HG03103 (cell line): ENCODE results near the gene DCAF15.
"Not testable (repeated sequence)": the region's sequence is repeated elsewhere in the genome, so short reads cannot be mapped to it uniquely, and the experiment has no call there.

Source experiments
- ATAC-seq: cut with Tn5 transposase; IDR thresholded peaks from one replicate; pipeline ENCODE4 v1.9.1; 2021; ENCODE audit warnings: low read depth; ENCODE audit not compliant: unreplicated experiment

DCAF15 gene

GRCh38 chr19:13973479-13973878 is 21.2 kb downstream of the DCAF15 start:
- not testable (repeated sequence) for ATAC-seq

- no peak for ATAC-seq
Observed at GRCh38 chr19:13974073-13974472, 21.8 kb downstream of the DCAF15 start.

- no peak for ATAC-seq
Observed at GRCh38 chr19:13975870-13976269, 23.6 kb downstream of the DCAF15 start.

GRCh38 chr19:13976446-13976845 is 24.1 kb downstream of the DCAF15 start:
- ATAC-seq = no peak

- ATAC-seq = no peak
Observed at GRCh38 chr19:13977803-13978202, 25.5 kb downstream of the DCAF15 start.

- ATAC-seq = no peak
Observed at GRCh38 chr19:13978351-13979243, 26.3 kb downstream of the DCAF15 start.

GRCh38 chr19:13979244-13979615 is 26.9 kb downstream of the DCAF15 start:
- no peak for ATAC-seq

GRCh38 chr19:13979686-13980085 is 27.4 kb downstream of the DCAF15 start:
- ATAC-seq = no peak

- ATAC-seq = no peak
Observed at GRCh38 chr19:13980340-13980739, 28.0 kb downstream of the DCAF15 start.

- no peak for ATAC-seq
Observed at GRCh38 chr19:13981021-13981420, 28.7 kb downstream of the DCAF15 start.

- ATAC-seq = no peak
Observed at GRCh38 chr19:13981467-13981866, 29.2 kb downstream of the DCAF15 start.

- no peak for ATAC-seq
Observed at GRCh38 chr19:13981988-13982501, 29.7 kb downstream of the DCAF15 start.

GRCh38 chr19:13982773-13983172 is 30.5 kb downstream of the DCAF15 start:
- no peak for ATAC-seq

GRCh38 chr19:13983213-13983889 is 31.0 kb downstream of the DCAF15 start:
- ATAC-seq = no peak

GRCh38 chr19:13984186-13984585 is 31.9 kb downstream of the DCAF15 start:
- ATAC-seq = no peak

GRCh38 chr19:13984875-13985741 is 32.8 kb downstream of the DCAF15 start:
- ATAC-seq = no peak

GRCh38 chr19:13985771-13986347 is 33.5 kb downstream of the DCAF15 start:
- ATAC-seq = no peak

GRCh38 chr19:13986348-13986904 is 34.1 kb downstream of the DCAF15 start:
- peak; percentile 74 for ATAC-seq

- ATAC-seq = no peak
Observed at GRCh38 chr19:13987101-13987890, 35.0 kb downstream of the DCAF15 start.
